GM10266 (cell line): ENCODE measurements around the gene BTF3L4.
A peak's percentile ranks its signal among the peaks of the same experiment; 100 is the strongest.

Experiments
- DNase-seq: peaks from one replicate; pipeline ENCODE4 v3.0.0; 2012; ENCODE audit errors: extremely low spot score
- TF ChIP-seq, protein P1 (sequence below): IDR thresholded peaks from 2 replicates; pipeline ENCODE4 v1.5.1; 2012; ENCODE audit warnings: mild to moderate bottlenecking, low read depth; ENCODE audit not compliant: control insufficient read depth, insufficient read depth; ENCODE audit errors: missing control alignments

The BTF3L4 gene

DNA sequence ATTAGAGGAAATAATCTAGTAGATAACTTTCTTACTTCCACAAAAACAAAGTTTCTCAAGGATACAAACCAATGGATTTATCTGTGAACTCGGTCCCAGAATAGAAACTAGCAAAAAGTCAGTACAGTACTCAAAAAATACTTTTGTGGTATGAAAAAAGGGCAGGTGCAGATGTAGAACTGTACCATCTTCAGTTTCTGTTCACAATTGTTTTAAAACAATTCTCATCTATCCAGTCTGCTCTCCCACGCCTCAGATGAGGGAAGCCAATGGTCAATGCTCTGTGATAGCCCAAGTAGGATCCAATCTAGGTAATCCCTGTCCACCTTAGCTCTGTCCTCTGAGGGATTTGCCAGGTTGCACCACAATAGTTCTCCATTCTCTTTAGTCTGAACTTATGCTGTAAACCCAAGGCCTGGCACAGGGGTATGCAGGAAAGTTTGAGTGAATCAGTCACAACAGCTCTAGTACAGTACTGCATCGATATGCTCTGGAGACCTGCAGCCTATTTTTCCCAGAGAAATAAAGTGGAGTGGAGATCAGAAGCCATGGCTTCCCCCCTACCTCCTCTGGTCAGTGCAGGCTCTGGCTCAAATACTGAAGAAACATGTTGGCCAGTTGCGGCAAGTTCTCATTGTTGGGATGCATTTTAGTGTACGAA lies 23.8 kb upstream of the BTF3L4 start:
- DNase-seq: peak; percentile 43

DNA sequence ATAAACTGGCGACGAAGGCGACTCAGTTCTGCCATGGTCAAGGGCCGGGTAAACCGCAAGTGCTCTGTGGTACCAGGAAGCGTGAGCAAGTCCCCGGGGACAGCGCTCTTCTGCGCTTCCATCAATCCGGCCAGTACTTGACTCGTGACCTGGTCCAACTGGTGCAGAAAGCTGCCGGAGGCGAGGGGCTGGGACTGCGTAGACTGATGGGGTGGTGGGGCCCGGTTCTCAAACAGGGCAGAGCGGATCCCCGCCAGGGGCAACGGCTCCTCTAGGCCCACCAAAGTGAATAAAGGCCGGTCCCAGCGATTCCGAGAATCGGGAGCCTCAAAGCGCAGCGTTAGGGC lies 23.3 kb upstream of the BTF3L4 start:
- TF ChIP-seq, protein P1, sequence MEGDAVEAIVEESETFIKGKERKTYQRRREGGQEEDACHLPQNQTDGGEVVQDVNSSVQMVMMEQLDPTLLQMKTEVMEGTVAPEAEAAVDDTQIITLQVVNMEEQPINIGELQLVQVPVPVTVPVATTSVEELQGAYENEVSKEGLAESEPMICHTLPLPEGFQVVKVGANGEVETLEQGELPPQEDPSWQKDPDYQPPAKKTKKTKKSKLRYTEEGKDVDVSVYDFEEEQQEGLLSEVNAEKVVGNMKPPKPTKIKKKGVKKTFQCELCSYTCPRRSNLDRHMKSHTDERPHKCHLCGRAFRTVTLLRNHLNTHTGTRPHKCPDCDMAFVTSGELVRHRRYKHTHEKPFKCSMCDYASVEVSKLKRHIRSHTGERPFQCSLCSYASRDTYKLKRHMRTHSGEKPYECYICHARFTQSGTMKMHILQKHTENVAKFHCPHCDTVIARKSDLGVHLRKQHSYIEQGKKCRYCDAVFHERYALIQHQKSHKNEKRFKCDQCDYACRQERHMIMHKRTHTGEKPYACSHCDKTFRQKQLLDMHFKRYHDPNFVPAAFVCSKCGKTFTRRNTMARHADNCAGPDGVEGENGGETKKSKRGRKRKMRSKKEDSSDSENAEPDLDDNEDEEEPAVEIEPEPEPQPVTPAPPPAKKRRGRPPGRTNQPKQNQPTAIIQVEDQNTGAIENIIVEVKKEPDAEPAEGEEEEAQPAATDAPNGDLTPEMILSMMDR: no peak
- DNase-seq: no peak

More for the DNA sequence above, 23.8 kb upstream of the BTF3L4 start:
- TF ChIP-seq, protein P1: no peak

DNA sequence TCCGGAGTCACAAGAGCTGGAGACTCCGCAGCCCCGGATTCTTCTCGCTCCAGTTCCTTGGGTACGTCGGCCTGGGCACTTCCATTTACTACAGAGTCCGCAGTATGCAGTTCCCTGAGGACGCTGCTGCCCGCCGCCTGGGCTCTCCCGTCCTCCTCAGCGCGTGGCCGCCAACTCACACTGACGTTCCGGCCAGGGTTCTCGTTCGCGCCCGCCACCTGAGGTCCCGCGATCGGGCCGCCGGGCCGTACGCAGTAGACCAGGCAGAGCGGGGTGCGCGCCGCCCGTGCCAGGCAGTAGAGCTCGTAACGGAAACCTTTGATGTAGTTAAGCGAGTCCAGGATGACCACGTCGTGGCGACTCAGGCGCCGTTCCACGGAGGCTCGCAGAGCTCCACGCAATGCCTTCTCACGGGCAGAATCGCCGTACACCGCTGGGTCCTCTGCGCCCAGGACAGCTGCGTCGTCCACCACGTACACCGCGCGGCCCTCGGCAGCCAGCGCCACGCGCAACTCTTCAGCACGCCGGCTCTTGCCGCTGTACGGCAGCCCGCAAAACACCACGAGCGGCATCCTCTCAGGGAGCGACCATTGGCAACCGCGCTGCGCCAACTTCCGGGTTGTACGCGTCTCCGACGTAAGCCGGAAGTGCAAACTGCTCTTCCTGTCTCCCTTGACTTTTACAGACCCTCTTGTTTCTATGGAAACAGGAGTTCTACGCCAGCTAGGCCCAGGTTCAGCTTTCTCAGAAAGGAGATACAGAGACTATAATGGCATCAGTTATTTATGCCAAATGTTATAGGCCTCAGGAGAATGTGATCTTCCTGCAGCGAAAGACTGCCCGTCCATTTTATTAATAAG lies 22.7 kb upstream of the BTF3L4 start, which contains the start of gene KTI12:
KTI12 (minus strand) TSS at position 621 of the 860 bp plus-strand sequence; CDS start at position 572, 49 bp downstream.
- DNase-seq: peak; percentile 88

DNA sequence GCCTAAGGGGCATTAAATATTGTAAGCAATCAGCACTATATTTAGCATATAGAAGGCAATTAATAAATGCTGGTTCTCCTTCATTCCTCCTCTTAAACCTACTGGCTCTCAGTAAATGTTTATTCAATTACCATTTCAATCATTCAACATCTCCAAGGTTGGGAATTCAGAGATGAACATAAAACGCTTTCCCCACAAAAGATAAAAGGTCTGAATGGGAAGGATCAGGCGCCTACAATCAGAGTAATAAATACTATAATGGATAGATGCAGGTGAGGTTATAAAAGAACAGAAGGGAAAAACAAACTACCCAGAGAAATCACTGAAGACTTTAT lies 22.1 kb upstream of the BTF3L4 start:
- TF ChIP-seq, protein P1: no peak
- no peak for DNase-seq

More for the DNA sequence above, 22.7 kb upstream of the BTF3L4 start, which contains the start of gene KTI12:
- TF ChIP-seq, protein P1: no peak

DNA sequence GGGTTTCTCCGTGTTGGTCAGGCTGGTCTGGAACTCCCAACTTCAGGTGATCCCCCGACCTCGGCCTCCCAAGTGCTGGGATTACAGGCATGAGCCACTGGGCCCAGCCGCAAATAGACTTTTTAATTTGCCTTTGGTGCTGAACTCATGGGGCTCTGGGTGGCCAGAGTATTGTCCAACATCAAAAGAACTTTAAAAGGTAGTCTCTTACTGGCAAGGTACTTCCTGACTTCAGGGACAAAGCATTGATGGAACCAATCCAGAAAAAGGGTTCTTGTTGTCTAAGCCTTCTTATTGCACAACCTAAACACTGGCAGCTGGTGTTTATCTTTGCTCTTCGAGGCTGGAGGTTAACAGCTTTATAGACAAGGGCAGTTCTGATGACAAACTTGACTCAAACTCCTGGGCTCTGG lies 18.7 kb upstream of the BTF3L4 start:
- DNase-seq: no peak
- TF ChIP-seq, protein P1: no peak

GRCh38 chr1:52037909-52038308 lies 18.2 kb upstream of the BTF3L4 start:
- DNase-seq: no peak
- TF ChIP-seq, protein P1: no peak
